Measurements from ENCODE around the gene RNASE7.

- TF ChIP-seq EZH2 (IDR thresholded peaks at IDR 0.05) (no peak), RAD21 (IDR thresholded peaks at IDR 0.05; ENCODE audit: low read depth) (no peak), ZBTB33 (IDR thresholded peaks at IDR 0.05; ENCODE audit: extremely low read depth, insufficient replicate concordance, low read length) (no peak), POLR2AphosphoS5 (IDR thresholded peaks at IDR 0.05; ENCODE audit: low read depth, low read length) (no peak), REST (IDR thresholded peaks at IDR 0.05; ENCODE audit: low read depth) (no peak), EZH2phosphoT487 (IDR thresholded peaks at IDR 0.05; ENCODE audit: borderline replicate concordance) (no peak), SIN3A (IDR thresholded peaks at IDR 0.05; ENCODE audit: low read depth) (no peak), ATF3 (IDR thresholded peaks at IDR 0.05) (no peak)
- TF ChIP-seq, protein P1, sequence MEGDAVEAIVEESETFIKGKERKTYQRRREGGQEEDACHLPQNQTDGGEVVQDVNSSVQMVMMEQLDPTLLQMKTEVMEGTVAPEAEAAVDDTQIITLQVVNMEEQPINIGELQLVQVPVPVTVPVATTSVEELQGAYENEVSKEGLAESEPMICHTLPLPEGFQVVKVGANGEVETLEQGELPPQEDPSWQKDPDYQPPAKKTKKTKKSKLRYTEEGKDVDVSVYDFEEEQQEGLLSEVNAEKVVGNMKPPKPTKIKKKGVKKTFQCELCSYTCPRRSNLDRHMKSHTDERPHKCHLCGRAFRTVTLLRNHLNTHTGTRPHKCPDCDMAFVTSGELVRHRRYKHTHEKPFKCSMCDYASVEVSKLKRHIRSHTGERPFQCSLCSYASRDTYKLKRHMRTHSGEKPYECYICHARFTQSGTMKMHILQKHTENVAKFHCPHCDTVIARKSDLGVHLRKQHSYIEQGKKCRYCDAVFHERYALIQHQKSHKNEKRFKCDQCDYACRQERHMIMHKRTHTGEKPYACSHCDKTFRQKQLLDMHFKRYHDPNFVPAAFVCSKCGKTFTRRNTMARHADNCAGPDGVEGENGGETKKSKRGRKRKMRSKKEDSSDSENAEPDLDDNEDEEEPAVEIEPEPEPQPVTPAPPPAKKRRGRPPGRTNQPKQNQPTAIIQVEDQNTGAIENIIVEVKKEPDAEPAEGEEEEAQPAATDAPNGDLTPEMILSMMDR (IDR thresholded peaks at IDR 0.05 in 2 of 3, conservative IDR thresholded peaks at IDR 0.05 in 1 of 3; ENCODE audit: borderline replicate concordance in 1 of 3, insufficient read depth in 1 of 3, low read depth in 2 of 3, low read length in 2 of 3), result no peak
Measured at GRCh38 chr14:21054768-21055145, 12.6 kb downstream of the RNASE7 start.
